Astrocyte of the spinal cord (primary cell): ENCODE data around the gene PDK2.

Source experiments
- DNase-seq: peaks from one replicate; pipeline ENCODE4 v3.0.0; 2011; ENCODE audit warnings: low read depth, low spot score
- H3K4me3 ChIP-seq: 2 replicates; pipeline ENCODE4 v1.5.1; 2011; ENCODE audit warnings: low read depth, mild to moderate bottlenecking, low read length, moderate library complexity
- in situ Hi-C: cut with HindIII; loops from 2 replicates; pipeline ENCODE4 v1.10.0; 2017; ENCODE audit warnings: low sequenced_read_pairs
- TF ChIP-seq, protein P1 (sequence below): IDR thresholded peaks from 2 replicates; pipeline ENCODE4 v1.5.1; 2012; ENCODE audit warnings: low read depth, mild to moderate bottlenecking, low read length, inconsistent platforms

The PDK2 gene

DNA sequence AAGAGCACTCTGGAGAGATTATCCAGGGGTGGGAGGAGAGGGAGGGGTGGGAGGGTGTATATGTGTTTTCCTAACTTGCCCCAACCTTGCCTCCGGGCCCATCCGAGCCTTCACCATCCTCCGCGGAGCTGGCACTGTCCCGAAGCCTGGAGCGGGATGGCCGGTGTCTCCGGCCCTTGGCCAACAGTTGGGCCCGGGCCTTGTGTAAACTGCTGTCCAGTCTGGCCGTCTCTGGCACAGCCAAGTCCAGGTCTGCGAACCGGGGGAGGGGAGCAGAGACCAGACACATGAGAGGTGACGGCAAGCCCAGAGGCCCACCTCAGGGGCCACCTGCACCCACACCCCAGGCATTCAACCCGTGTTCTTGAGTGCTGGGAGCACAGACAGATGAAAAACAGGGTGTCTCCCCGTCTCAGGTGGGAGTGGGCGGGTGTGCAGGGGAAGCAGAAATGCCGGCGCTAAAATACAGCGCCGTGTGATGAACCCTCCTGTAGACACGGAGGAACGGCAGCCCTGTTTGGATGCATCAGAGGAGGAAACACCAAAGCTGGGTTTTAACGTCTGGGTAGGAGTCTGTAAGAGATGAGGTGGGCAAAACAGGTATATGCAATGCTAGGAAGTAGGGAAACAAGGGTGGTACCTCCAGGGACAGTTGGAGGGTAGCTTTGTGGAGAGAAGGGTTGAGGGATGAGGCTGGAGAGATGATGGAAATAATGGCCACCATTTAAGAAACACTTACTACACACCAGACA, 23.1 kb downstream of the PDK2 start:
- TF ChIP-seq, protein P1, sequence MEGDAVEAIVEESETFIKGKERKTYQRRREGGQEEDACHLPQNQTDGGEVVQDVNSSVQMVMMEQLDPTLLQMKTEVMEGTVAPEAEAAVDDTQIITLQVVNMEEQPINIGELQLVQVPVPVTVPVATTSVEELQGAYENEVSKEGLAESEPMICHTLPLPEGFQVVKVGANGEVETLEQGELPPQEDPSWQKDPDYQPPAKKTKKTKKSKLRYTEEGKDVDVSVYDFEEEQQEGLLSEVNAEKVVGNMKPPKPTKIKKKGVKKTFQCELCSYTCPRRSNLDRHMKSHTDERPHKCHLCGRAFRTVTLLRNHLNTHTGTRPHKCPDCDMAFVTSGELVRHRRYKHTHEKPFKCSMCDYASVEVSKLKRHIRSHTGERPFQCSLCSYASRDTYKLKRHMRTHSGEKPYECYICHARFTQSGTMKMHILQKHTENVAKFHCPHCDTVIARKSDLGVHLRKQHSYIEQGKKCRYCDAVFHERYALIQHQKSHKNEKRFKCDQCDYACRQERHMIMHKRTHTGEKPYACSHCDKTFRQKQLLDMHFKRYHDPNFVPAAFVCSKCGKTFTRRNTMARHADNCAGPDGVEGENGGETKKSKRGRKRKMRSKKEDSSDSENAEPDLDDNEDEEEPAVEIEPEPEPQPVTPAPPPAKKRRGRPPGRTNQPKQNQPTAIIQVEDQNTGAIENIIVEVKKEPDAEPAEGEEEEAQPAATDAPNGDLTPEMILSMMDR: no peak
- no peak for DNase-seq
- no peak overlapping the region for H3K4me3 ChIP-seq
- in situ Hi-C loops: no loop called here

GRCh38 chr17:50118828-50119218, 23.7 kb downstream of the PDK2 start:
- H3K4me3 ChIP-seq: no peak overlapping the region
- DNase-seq: no peak
- in situ Hi-C loops: no loop called here
- TF ChIP-seq, protein P1: no peak

DNA sequence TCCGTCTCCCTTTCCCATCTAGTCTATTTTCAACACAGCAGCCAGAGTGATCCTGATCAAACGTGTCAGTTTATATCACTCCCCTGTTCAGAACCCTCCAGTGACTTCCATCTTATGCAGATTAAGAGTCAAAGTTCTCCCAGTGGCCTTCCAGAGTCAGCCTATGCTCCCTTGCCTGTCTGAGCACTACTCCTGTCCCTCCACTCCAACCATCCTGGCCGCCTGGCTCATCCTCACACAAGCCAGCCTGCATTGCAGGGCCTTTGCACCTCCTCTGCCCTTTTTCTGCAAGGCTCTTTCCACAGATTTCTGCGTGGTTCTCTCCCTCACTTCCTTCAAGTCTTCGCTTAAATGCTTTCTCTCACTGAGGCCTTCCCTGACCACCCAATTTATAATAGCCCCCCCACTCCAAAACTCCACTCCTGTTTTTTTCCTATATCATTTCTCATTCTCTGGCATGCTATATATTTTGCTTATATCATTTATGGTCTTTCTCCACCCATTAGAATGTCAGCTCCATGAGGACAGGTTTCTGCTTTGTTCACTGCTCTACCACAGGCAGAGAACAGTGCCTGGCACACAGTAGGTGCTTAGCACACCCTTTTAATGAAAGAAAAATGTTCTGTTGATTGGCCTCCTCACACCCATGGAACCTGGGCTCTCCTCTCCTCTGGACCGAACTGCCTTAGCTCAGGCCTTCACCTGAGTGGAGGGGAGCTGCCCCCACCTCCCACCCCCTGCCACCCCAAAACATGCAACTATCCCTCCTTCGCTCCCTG, 25.5 kb downstream of the PDK2 start:
- no peak for DNase-seq
- in situ Hi-C loops: no loop called here
- TF ChIP-seq, protein P1: no peak
- H3K4me3 ChIP-seq: no peak overlapping the region

DNA sequence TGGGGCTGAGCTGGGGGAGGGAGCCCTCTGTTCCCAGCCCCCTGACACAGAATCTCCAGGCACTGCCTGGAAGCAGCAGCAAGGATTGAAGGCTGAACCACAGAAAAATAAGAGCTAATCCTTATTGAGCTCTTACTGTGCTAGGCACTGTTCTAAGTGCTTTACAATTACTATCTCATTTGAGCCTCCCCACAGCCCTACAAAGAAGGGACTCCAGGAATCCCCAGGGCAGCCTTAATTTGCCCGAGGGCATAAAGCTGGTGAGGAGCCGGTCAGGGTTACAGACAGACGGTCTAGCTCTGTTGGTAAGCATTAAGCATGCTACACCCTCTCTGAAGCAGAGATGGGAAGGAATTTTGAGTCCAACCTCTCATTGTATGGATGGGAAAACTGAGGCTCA, 27.8 kb downstream of the PDK2 start:
- TF ChIP-seq, protein P1: no peak
- DNase-seq: no peak
- H3K4me3 ChIP-seq: no peak overlapping the region
- in situ Hi-C loops: no loop called here

DNA sequence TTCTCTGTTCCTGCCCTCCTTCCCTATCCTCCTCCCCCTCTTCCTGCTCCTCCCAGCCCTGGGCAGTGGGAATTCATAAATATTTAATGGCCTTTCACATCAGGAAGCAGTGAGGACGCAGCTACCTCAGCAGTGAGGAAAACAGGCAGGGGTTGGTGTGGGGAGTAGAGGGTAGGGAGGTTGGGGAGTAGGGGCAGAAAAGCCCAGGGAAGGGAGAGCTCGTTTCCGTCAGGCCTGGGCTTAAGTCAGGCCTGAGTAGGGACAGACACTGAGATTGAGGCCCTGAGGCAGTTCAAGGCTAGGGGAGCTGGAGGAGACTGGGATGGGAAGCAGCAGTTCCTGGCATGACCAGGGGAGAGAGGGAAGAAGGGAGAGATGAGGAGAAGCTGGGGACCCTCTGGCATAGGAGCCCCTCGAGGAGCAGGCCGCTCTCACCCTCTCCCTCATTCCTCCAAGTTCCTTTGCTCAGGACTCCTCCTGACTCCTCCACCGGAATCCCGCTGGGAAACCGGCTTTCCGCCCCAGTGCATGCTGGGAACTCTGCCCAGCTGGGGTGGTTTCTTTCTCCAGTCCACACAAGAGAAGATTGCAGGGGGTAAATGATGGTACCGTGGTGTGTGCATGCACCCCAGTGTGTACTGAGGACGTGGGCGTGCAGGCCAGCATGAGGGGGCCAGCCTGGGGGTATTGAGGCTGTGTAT, 28.6 kb downstream of the PDK2 start:
- in situ Hi-C loops: no loop called here
- TF ChIP-seq, protein P1: no peak
- DNase-seq: peak; percentile 61
- H3K4me3 ChIP-seq: no peak overlapping the region

- H3K4me3 ChIP-seq: no peak overlapping the region
- no peak for DNase-seq
- TF ChIP-seq, protein P1: no peak
- in situ Hi-C loops: no loop called here
Measured at GRCh38 chr17:50125420-50125997, 30.4 kb downstream of the PDK2 start.
